ENCODE data around the gene PLCB3.

Gene PLCB3

DNA sequence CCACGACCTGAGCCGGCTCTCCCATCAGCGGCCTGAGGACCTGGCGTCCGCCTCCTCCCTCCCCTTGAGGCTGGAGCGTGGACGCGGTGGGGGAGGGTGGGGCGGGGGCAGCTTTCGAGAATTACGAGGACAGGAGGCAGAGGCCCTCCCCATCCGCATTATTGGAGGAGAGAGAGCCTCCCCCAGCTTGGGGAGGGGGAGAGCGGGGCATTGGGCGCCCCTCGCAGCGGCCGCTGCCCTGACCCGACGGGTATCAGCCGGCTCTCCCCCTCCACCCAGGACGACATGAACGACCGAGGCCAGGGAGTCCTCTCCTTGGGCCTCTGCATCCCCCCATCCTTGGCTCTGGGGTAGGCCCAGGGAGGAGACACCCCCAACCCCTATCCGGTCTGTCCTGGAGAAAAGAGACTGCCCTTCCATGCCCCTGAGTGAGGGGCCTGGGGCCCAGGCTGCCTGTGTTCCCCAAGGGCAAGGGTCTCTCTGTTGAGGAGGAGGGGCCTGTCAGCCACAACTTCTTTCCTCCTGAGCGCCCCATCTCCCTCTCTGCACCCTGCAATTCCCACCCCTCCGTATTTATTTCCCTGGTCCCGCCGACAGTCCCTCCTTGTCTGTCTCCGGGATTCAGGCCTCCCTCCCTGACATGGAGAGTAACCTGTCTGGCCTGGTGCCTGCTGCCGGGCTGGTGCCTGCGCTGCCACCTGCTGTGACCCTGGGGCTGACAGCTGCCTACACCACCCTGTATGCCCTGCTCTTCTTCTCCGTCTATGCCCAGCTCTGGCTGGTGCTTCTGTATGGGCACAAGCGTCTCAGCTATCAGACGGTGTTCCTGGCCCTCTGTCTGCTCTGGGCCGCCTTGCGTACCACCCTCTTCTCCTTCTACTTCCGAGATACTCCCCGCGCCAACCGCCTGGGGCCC is 34.8 kb downstream of the PLCB3 start:
- ChIA-PET POLR2A (interaction anchor here (1.0 to 8.5 kb wide), 6 partner anchors 10 to 55 kb away, joined by 3 to 81 read pairs (median 7); partner anchors contain the start of gene ESRRA), CTCF (interaction anchor here (0.8 kb wide), 1 partner anchor 15 kb away, joined by 6 read pairs; no protein-coding TSS in a partner anchor)
- TF ChIP-seq L3MBTL2 (conservative IDR thresholded peaks at IDR 0.05), result no peak
- no peak for TF ChIP-seq ZNF384 (IDR thresholded peaks at IDR 0.05)
- no peak for TF ChIP-seq FOXK2 (IDR thresholded peaks at IDR 0.05)
- no peak for TF ChIP-seq FOXA1 (IDR thresholded peaks at IDR 0.05)
- no peak for TF ChIP-seq CTBP1 (IDR thresholded peaks at IDR 0.05; ENCODE audit: borderline replicate concordance)
- DNase-seq (ENCODE audit: extremely low spot score), result no peak

DNA sequence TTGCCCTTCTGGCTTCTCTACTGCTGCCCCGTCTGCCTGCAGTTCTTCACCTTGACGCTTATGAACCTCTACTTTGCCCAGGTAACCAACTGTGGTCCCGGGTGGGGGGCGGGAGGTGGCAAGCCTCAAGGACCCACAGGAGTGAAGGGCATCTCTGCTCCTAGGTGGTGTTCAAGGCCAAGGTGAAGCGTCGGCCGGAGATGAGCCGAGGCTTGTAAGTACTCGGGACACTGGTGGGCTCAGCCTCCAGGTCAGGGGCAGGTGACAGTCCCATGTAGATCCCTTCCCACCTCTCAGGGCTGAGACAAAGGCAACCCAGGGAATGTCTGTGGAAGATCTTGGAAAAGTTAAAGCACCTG is 35.5 kb downstream of the PLCB3 start:
- DNase-seq (ENCODE audit: extremely low spot score), result no peak
- TF ChIP-seq TARDBP (IDR thresholded peaks at IDR 0.05) (no peak), BHLHE40 (IDR thresholded peaks at IDR 0.05; ENCODE audit: borderline replicate concordance) (no peak), ELF4 (IDR thresholded peaks at IDR 0.05) (no peak), CTBP1 (IDR thresholded peaks at IDR 0.05; ENCODE audit: borderline replicate concordance) (no peak), L3MBTL2 (conservative IDR thresholded peaks at IDR 0.05) (no peak), HDGF (IDR thresholded peaks at IDR 0.05; ENCODE audit: borderline replicate concordance) (no peak), NFRKB (IDR thresholded peaks at IDR 0.05) (no peak), ARNT (IDR thresholded peaks at IDR 0.05) (no peak), FOXA1 (IDR thresholded peaks at IDR 0.05) (no peak)
- ChIA-PET CTCF (interaction anchor here (0.8 kb wide), 1 partner anchor 14 kb away, joined by 6 read pairs; no protein-coding TSS in a partner anchor), POLR2A (interaction anchor here (1.0 to 8.5 kb wide), 2 partner anchors 11 to 16 kb away, joined by 3 to 81 read pairs; no protein-coding TSS in a partner anchor)

DNA sequence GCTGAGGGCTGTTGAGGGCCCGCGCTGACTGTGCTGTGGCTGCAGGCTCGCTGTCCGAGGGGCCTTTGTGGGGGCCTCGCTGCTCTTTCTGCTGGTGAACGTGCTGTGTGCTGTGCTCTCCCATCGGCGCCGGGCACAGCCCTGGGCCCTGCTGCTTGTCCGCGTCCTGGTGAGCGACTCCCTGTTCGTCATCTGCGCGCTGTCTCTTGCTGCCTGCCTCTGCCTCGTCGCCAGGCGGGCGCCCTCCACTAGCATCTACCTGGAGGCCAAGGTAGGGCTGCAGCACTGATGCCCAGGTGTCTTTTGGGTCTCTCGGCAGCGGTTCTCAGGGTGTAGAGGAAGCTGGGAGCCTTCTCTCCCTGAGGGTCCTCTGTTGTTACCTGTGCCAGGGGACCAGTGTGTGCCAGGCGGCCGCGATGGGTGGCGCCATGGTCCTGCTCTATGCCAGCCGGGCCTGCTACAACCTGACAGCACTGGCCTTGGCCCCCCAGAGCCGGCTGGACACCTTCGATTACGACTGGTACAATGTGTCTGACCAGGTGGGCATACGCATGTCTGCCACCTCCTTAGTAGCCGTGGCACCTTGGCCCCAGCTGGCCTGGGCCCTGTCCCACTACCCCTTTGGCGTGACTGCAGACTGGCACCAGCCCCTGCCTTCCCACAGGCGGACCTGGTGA is 36.5 kb downstream of the PLCB3 start:
- TF ChIP-seq SP1 (IDR thresholded peaks at IDR 0.05) (no peak), FOXA1 (IDR thresholded peaks at IDR 0.05) (no peak), CTBP1 (IDR thresholded peaks at IDR 0.05; ENCODE audit: borderline replicate concordance) (no peak), TARDBP (IDR thresholded peaks at IDR 0.05) (no peak)
- TF ChIP-seq, protein P1, sequence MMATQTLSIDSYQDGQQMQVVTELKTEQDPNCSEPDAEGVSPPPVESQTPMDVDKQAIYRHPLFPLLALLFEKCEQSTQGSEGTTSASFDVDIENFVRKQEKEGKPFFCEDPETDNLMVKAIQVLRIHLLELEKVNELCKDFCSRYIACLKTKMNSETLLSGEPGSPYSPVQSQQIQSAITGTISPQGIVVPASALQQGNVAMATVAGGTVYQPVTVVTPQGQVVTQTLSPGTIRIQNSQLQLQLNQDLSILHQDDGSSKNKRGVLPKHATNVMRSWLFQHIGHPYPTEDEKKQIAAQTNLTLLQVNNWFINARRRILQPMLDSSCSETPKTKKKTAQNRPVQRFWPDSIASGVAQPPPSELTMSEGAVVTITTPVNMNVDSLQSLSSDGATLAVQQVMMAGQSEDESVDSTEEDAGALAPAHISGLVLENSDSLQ (IDR thresholded peaks at IDR 0.05), result no peak
- POLR2A ChIA-PET, result interaction anchor here (1.4 to 8.5 kb wide), 2 partner anchors 17 to 30 kb away, joined by 3 to 81 read pairs; partner anchors contain the start of gene PRDX5
- DNase-seq (ENCODE audit: extremely low spot score), result no peak
- CTCF ChIA-PET, result interaction anchor here (0.7 kb wide), 1 partner anchor 69 kb away, joined by 3 read pairs; no protein-coding TSS in a partner anchor

DNA sequence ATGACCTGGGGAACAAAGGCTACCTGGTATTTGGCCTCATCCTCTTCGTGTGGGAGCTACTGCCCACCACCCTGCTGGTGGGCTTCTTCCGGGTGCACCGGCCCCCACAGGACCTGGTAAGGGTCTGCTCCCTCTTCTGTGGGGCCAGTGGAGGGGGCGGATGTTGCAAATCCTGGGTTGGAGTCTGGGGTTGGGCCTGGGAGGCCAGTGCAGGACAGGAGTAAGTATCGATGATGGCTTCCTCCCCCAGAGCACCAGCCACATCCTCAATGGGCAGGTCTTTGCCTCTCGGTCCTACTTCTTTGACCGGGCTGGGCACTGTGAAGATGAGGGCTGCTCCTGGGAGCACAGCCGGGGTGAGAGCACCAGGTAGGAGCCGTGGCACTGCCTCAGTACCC is 37.0 kb downstream of the PLCB3 start:
- ChIA-PET CTCF (no interaction called here), POLR2A (interaction anchor here (1.4 to 8.5 kb wide), 2 partner anchors 18 to 30 kb away, joined by 3 to 81 read pairs; partner anchors contain the start of gene PRDX5)
- DNase-seq (ENCODE audit: extremely low spot score), result no peak
- no peak for TF ChIP-seq LEF1 (IDR thresholded peaks at IDR 0.05; ENCODE audit: borderline replicate concordance)
- TF ChIP-seq FOXM1 (IDR thresholded peaks at IDR 0.05; ENCODE audit: borderline replicate concordance), result no peak
- no peak for TF ChIP-seq SP1 (IDR thresholded peaks at IDR 0.05)
- TF ChIP-seq ARNT (IDR thresholded peaks at IDR 0.05), result no peak
- TF ChIP-seq, protein P1 (IDR thresholded peaks at IDR 0.05), result no peak
- no peak for TF ChIP-seq BHLHE40 (IDR thresholded peaks at IDR 0.05; ENCODE audit: borderline replicate concordance)
- no peak for TF ChIP-seq ZNF384 (IDR thresholded peaks at IDR 0.05)
- no peak for TF ChIP-seq TARDBP (IDR thresholded peaks at IDR 0.05)
- no peak for TF ChIP-seq HDGF (IDR thresholded peaks at IDR 0.05; ENCODE audit: borderline replicate concordance)
- no peak for TF ChIP-seq FOXK2 (IDR thresholded peaks at IDR 0.05)
- TF ChIP-seq ELF4 (IDR thresholded peaks at IDR 0.05), result no peak
- no peak for TF ChIP-seq SUZ12 (IDR thresholded peaks at IDR 0.05)
- TF ChIP-seq CTBP1 (IDR thresholded peaks at IDR 0.05; ENCODE audit: borderline replicate concordance), result no peak
- no peak for TF ChIP-seq L3MBTL2 (conservative IDR thresholded peaks at IDR 0.05)
- no peak for TF ChIP-seq NFRKB (IDR thresholded peaks at IDR 0.05)
- TF ChIP-seq FOXA1 (IDR thresholded peaks at IDR 0.05), result no peak

DNA sequence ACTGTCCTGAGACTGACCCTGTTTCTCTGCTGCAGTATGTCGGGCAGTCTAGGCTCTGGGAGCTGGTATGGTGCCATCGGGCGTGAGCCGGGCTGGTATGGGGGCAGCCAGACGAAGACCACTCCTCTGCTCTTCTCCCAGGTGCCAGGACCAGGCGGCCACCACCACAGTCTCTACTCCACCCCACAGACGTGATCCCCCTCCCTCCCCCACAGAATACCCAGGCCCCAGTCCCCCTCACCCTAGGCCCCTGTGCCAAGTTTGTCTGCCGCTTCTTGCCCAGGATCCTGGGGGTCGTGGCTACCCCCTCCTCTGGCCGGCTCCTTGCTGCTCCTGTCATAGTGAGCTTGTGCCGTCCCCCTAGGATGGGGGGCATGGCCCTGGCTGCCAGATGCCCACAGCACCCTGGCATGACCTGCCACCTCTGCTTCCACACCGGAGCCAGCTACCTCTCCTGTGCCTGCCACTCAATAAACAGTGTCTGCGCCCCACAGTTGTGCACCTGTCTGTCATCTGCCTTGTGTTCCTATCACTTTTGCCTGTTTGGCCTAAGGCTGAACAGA is 37.8 kb downstream of the PLCB3 start:
- TF ChIP-seq FOXK2 (IDR thresholded peaks at IDR 0.05) (no peak), ELF4 (IDR thresholded peaks at IDR 0.05) (no peak), SUZ12 (IDR thresholded peaks at IDR 0.05) (no peak), HDGF (IDR thresholded peaks at IDR 0.05; ENCODE audit: borderline replicate concordance) (no peak), LEF1 (IDR thresholded peaks at IDR 0.05; ENCODE audit: borderline replicate concordance) (no peak), ZNF384 (IDR thresholded peaks at IDR 0.05) (no peak)
- POLR2A ChIA-PET, result interaction anchor here (0.9 to 2.2 kb wide), 4 partner anchors 12 to 103 kb away, joined by 3 to 13 read pairs (median 4); partner anchors contain the start of gene STIP1
- CTCF ChIA-PET, result interaction anchor here (1.1 to 2.1 kb wide), 2 partner anchors 12 to 68 kb away, joined by 6 to 9 read pairs; no protein-coding TSS in a partner anchor
- no peak for DNase-seq (ENCODE audit: extremely low spot score)
